ENCODE measurements around the gene RAE1.

GRCh38 chr20:57398231-57398821, 47.3 kb downstream of the RAE1 start:
- TF ChIP-seq SMC3 (IDR thresholded peaks at IDR 0.05; ENCODE audit: low read depth, low read length) (no peak), CTCF (conservative IDR thresholded peaks at IDR 0.05; ENCODE audit: low read depth, low read length) (no peak), ELK1 (IDR thresholded peaks at IDR 0.05; ENCODE audit: borderline replicate concordance, low read depth, low read length) (no peak), FOS (IDR thresholded peaks at IDR 0.05; ENCODE audit: low read depth, low read length) (no peak), POLR2A (IDR thresholded peaks at IDR 0.05; ENCODE audit: low read depth, low read length) (no peak), MXI1 (IDR thresholded peaks at IDR 0.05; ENCODE audit: borderline replicate concordance, low read depth, low read length) (no peak), CEBPB (IDR thresholded peaks at IDR 0.05; ENCODE audit: low read depth, low read length) (no peak), NFE2L2 (IDR thresholded peaks at IDR 0.05; ENCODE audit: low read depth, low read length) (no peak), CHD1 (IDR thresholded peaks at IDR 0.05; ENCODE audit: low read depth, low read length) (no peak), BHLHE40 (IDR thresholded peaks at IDR 0.05; ENCODE audit: low read depth, low read length) (no peak)

Measured in IMR-90 (cell line).